Spleen (tissue), 11 donors: ENCODE data around the gene PUS1. TPM values are rescaled to one million over a fixed set of nuclear protein-coding genes. Genes with fewer than 3 reads are reported as not detected.
A peak's percentile ranks its signal among the peaks of the same experiment; 100 is the strongest.

ENCODE experiments used
- DNase-seq: peaks from one replicate; pipeline ENCODE4 v3.0.0-alpha.2; 2020
- H3K27ac ChIP-seq, 8 donors: fragments of 200-600 bp; sonication (generic) in 7 of 8; 1 replicate in 4 of 8; 2 replicates in 4 of 8; pipeline versions ENCODE4 v1.5.0 to v1.8.0; 2016 to 2021; ENCODE audit warnings: inconsistent platforms in 4 of 8, mild to moderate bottlenecking in 4 of 8, moderate library complexity in 1 of 8
- H3K27me3 ChIP-seq, 7 donors: fragments of 200-600 bp; sonication (generic) in 6 of 7; replicated peaks in 1 of 7; 1 replicate in 4 of 7; 2 replicates in 3 of 7; pipeline versions ENCODE4 v1.5.0 to v1.8.0; 2016 to 2021; ENCODE audit warnings: inconsistent platforms in 3 of 7, mild to moderate bottlenecking in 1 of 7
- H3K36me3 ChIP-seq, 6 donors: fragments of 200-600 bp; sonication (generic) in 5 of 6; 1 replicate in 4 of 6; 2 replicates in 2 of 6; pipeline versions ENCODE4 v1.5.0 to v1.8.0; 2016 to 2021; ENCODE audit warnings: inconsistent platforms in 2 of 6
- H3K4me1 ChIP-seq, 6 donors: fragments of 200-600 bp; sonication (generic) in 5 of 6; 1 replicate in 3 of 6; 2 replicates in 3 of 6; pipeline versions ENCODE4 v1.5.0 to v1.8.0; 2016 to 2021; ENCODE audit warnings: inconsistent platforms in 3 of 6
- H3K4me3 ChIP-seq, 8 donors: fragments of 200-600 bp; sonication (generic) in 7 of 8; 1 replicate in 4 of 8; 2 replicates in 4 of 8; pipeline versions ENCODE4 v1.5.0 to v1.8.0; 2016 to 2021; ENCODE audit warnings: inconsistent platforms in 4 of 8, mild to moderate bottlenecking in 4 of 8, moderate library complexity in 2 of 8
- H3K9me3 ChIP-seq, 8 donors: fragments of 200-600 bp; sonication (generic) in 7 of 8; 1 replicate in 4 of 8; 2 replicates in 4 of 8; pipeline versions ENCODE4 v1.5.0 to v1.8.0; 2016 to 2021; ENCODE audit warnings: inconsistent platforms in 4 of 8
- POLR2A ChIP-seq, 3 donors: fragments of 450-650 bp; IDR thresholded peaks; one replicate each; pipeline ENCODE4 v1.5.1; 2017; ENCODE audit warnings: antibody characterized with exemption in 3 of 3, mild to moderate bottlenecking in 1 of 3
- POLR2AphosphoS5 ChIP-seq, 3 donors: sonication (generic); formaldehyde crosslinking; IDR thresholded peaks; one replicate each; pipeline ENCODE4 v1.5.1; 2017; ENCODE audit warnings: antibody characterized with exemption in 3 of 3
- WGBS, 5 donors: extraction: QIAGEN DNeasy Blood & Tissue Kit in 3 of 5; methylation state at CpG; one replicate each; pipeline versions ENCODE4 v1.1.5 to v1.1.7; 2013 to 2018; 5-methylcytosine and 5-hydroxymethylcytosine counted together
- intact Hi-C: fragments of 100-400 bp; cut with DNase I; formaldehyde crosslinking; loops from one replicate; pipeline ENCODE4 v1.15.0; 2023; ENCODE audit warnings: low total_unique reads
- polyA plus RNA-seq, 3 donors: library from polyadenylated mRNA; stranded (reverse); fragments of 200-250 nt; gene quantifications; one replicate each; pipeline ENCODE4 v1.2.1, GENCODE V29; 2013
- total RNA-seq, 7 donors: library from RNA; depleted of rRNA in 3 of 7; stranded (reverse); fragments of >200 nt in 3 of 7; fragmentation: NEBNext Ultra II Directional in 4 of 7; extraction: Animal tissue kit (Norgen Biotek cat#: 25700) in 4 of 7; gene quantifications; one replicate each; pipeline versions ENCODE4 v1.1.0 to v1.2.1, GENCODE V29; 2016 to 2021
- TF ChIP-seq, protein P1 (sequence below), 11 experiments: fragments of 200-600 bp in 7 of 11; fragments of 450-650 bp in 4 of 11; sonication (generic) in 4 of 11; IDR thresholded peaks in 8 of 11; conservative IDR thresholded peaks in 3 of 11; 1 replicate in 7 of 11; 2 replicates in 4 of 11; pipeline versions ENCODE4 v1.4.0 to v1.8.0; 2016 to 2021; ENCODE audit warnings: antibody characterized with exemption in 11 of 11, inconsistent platforms in 4 of 11, mild to moderate bottlenecking in 1 of 11
- donor health status: healthy with polysubstance abuse.
- donor health status: DM: no; HTN: no; CAD: no; lungs with moderate emphysema.
- donor health status: DM: no; HTN: no; CAD: no.
- donor health status: Bipolar disorder and iron deficiency.
- donor health status: healthy.
- donor health status: DM: no; HTN: no; CAD: no.
- donor health status: DM: yes; HTN: yes; CAD: no.

Gene PUS1
- total and polyA plus RNA-seq, 10 donors: 16.0 to 46.5 (median 30.0) TPM

DNA sequence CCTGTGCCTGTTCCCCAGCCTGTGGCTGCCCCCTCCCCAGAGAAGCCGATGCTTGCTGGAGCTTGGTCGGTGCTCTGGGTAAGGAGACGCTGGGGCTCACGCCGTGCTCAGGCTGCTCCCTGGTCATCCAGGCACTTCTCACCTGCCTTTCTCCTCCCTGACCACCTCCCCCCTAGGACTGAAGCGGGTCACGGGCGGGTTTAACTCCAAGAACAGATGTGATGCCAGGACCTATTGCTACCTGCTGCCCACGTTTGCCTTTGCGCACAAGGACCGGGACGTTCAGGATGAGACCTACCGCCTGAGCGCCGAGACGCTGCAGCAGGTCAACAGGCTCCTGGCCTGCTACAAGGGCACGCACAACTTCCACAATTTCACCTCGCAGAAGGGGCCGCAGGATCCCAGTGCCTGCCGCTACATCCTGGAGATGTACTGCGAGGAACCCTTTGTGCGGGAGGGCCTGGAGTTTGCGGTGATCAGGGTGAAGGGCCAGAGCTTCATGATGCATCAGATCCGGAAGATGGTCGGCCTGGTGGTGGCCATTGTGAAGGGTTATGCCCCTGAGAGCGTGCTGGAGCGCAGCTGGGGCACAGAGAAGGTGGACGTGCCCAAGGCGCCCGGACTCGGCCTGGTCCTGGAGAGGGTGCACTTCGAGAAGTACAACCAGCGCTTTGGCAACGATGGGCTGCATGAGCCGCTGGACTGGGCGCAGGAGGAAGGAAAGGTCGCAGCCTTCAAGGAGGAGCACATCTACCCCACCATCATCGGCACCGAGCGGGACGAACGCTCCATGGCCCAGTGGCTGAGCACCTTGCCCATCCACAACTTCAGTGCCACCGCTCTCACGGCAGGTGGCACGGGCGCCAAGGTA, 12.3 kb downstream of the PUS1 start:
- peak; percentile 64 for DNase-seq
- no peaks in the 10 kb centered on the region for H3K27me3 ChIP-seq
- peaks cover 4 to 89% (median 55%) of the 10 kb centered on the region in 6 donors for H3K36me3 ChIP-seq
- 96 to 97% (median 96%) methylated on average over 36 to 46 of the region's 46 CpGs for WGBS, 5 donors
- peak in 2 of 3 donors; percentile 11 to 68 for TF ChIP-seq POLR2AphosphoS5 (IDR thresholded peaks at IDR 0.05)
- TF ChIP-seq, protein P1, sequence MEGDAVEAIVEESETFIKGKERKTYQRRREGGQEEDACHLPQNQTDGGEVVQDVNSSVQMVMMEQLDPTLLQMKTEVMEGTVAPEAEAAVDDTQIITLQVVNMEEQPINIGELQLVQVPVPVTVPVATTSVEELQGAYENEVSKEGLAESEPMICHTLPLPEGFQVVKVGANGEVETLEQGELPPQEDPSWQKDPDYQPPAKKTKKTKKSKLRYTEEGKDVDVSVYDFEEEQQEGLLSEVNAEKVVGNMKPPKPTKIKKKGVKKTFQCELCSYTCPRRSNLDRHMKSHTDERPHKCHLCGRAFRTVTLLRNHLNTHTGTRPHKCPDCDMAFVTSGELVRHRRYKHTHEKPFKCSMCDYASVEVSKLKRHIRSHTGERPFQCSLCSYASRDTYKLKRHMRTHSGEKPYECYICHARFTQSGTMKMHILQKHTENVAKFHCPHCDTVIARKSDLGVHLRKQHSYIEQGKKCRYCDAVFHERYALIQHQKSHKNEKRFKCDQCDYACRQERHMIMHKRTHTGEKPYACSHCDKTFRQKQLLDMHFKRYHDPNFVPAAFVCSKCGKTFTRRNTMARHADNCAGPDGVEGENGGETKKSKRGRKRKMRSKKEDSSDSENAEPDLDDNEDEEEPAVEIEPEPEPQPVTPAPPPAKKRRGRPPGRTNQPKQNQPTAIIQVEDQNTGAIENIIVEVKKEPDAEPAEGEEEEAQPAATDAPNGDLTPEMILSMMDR (IDR thresholded peaks at IDR 0.05 in 8 of 11, conservative IDR thresholded peaks at IDR 0.05 in 3 of 11): no peak
- H3K27ac ChIP-seq: no peak overlapping the region
- intact Hi-C loops: no loop called here
- H3K9me3 ChIP-seq: no peaks in the 10 kb centered on the region
- H3K4me3 ChIP-seq: no peak overlapping the region
- no peaks in the 10 kb centered on the region for H3K4me1 ChIP-seq

DNA sequence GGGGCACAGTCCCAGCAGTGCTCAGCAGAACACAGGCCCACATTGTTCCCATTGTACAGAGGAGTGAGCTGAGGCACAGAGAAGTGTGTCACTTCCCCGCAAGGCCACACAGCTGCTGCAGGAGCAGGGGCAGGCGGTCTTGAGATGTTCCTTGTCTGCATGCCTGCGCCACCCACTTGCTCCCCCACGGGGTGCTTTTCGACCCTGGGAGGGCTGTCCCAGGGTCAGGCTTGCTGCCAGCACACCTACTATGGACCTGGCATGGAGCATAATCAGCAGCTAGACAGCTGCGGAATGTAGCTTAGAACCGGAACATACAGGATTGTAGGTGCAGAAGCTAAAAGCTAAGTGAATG, 12.9 kb downstream of the PUS1 start:
- no peaks in the 10 kb centered on the region for H3K9me3 ChIP-seq
- no peak overlapping the region for H3K4me3 ChIP-seq
- intact Hi-C loops: no loop called here
- DNase-seq: peak; percentile 41
- 92 to 98% (median 96%) methylated on average over 6 to 7 of the region's 7 CpGs for WGBS, 5 donors
- TF ChIP-seq, protein P1 (IDR thresholded peaks at IDR 0.05 in 8 of 11, conservative IDR thresholded peaks at IDR 0.05 in 3 of 11): no peak
- TF ChIP-seq POLR2AphosphoS5 (IDR thresholded peaks at IDR 0.05) (no peak), POLR2A (IDR thresholded peaks at IDR 0.05) (no peak)
- no peak overlapping the region for H3K27ac ChIP-seq
- no peaks in the 10 kb centered on the region for H3K4me1 ChIP-seq
- H3K36me3 ChIP-seq: peaks cover 4 to 83% (median 54%) of the 10 kb centered on the region in 6 donors
- H3K27me3 ChIP-seq: no peaks in the 10 kb centered on the region

DNA sequence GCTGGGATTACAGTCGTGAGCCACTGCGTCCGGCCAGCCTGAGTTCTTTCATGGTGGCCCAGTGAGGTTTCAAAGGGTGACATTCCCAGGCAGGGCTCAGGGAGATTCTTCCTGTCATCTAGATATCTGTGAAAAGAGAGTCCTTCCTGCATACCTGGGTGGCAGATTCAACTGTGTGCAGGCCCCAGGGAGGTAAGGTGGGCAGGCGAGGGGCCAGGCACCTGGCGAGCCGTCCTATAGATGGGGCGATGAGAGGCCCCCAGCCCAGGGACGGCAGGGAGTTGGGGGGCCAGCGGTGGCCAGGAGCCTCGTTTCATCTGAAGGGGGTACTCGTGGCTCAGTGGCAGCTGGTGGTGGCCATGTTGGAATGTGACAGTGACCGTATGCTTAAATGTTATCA, 13.6 kb downstream of the PUS1 start:
- H3K36me3 ChIP-seq: peaks cover 4 to 76% (median 54%) of the 10 kb centered on the region in 6 donors
- WGBS, 5 donors: 89 to 96% (median 94%) methylated on average over 10 to 12 of the region's 12 CpGs
- peaks cover 0 to 4% (median 2%) of the 10 kb centered on the region in 6 donors for H3K4me1 ChIP-seq
- TF ChIP-seq POLR2AphosphoS5 (IDR thresholded peaks at IDR 0.05) (no peak), POLR2A (IDR thresholded peaks at IDR 0.05) (no peak)
- TF ChIP-seq, protein P1 (IDR thresholded peaks at IDR 0.05 in 8 of 11, conservative IDR thresholded peaks at IDR 0.05 in 3 of 11): no peak
- intact Hi-C loops: no loop called here
- DNase-seq: peak; percentile 69
- H3K27ac ChIP-seq: no peak overlapping the region
- H3K4me3 ChIP-seq: no peak overlapping the region
- H3K9me3 ChIP-seq: no peaks in the 10 kb centered on the region
- no peaks in the 10 kb centered on the region for H3K27me3 ChIP-seq

DNA sequence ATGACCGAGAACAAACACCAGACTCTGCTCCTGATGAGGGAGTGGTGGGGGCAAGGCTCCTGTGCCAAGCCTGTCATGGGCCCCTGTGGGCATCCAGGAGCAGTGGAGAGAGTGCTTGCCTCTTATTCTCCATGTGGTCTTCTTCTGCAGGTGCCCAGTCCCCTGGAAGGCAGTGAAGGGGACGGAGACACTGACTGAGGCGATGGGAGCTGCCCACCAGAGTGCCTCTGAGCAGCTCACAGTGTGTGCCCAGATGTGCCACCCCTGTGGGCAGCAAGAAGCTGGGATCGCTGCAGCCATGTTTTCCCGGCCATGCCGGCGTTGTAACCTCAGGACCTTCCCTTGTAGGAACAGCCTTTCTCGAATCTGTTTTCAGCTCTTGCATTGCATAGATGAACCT, 14.3 kb downstream of the PUS1 start:
- peak; percentile 54 for DNase-seq
- intact Hi-C loops: no loop called here

More for the DNA sequence above, 14.3 kb downstream of the PUS1 start:
- 90 to 99% (median 96%) methylated on average over 8 of the region's 8 CpGs for WGBS, 5 donors
- Histone ChIP-seq H3K27ac (no peak overlapping the region), H3K27me3 (no peaks in the 10 kb centered on the region), H3K4me3 (no peak overlapping the region), H3K36me3 (peaks cover 4 to 69% (median 54%) of the 10 kb centered on the region in 6 donors), H3K9me3 (no peaks in the 10 kb centered on the region), H3K4me1 (peaks cover 2 to 11% (median 8%) of the 10 kb centered on the region in 6 donors)
- no peak for TF ChIP-seq POLR2A (IDR thresholded peaks at IDR 0.05)
- TF ChIP-seq, protein P1 (IDR thresholded peaks at IDR 0.05 in 8 of 11, conservative IDR thresholded peaks at IDR 0.05 in 3 of 11): no peak
- TF ChIP-seq POLR2AphosphoS5 (IDR thresholded peaks at IDR 0.05): no peak
